T-helper 1 cell treated with Interleukin-12 subunit alpha and Interleukin-12 subunit beta and Interleukin-4 antibody, amounts not matched to agents 30 ng/mL and 1 ng/mL, for 36 hours (primary cell): Measurements from ENCODE around the gene ANKS1A. TPM values are rescaled to one million over a fixed set of nuclear protein-coding genes. Genes with fewer than 3 reads are reported as not detected.
"Not testable (repeated sequence)": the region's sequence is repeated elsewhere in the genome, so short reads cannot be mapped to it uniquely, and the experiment has no call there.

ENCODE experiments used
- intact Hi-C: fragments of 100-400 bp; cut with micrococcal nuclease; formaldehyde crosslinking; loops from one replicate; pipeline ENCODE4 v1.15.1; 2024
- total RNA-seq: library from RNA; stranded (reverse); gene quantifications from 2 replicates; pipeline ENCODE4 v1.2.3, GENCODE V29; 2022

Gene ANKS1A
- total RNA-seq, 1 donor from 2014 or later, result 9.4 TPM

DNA sequence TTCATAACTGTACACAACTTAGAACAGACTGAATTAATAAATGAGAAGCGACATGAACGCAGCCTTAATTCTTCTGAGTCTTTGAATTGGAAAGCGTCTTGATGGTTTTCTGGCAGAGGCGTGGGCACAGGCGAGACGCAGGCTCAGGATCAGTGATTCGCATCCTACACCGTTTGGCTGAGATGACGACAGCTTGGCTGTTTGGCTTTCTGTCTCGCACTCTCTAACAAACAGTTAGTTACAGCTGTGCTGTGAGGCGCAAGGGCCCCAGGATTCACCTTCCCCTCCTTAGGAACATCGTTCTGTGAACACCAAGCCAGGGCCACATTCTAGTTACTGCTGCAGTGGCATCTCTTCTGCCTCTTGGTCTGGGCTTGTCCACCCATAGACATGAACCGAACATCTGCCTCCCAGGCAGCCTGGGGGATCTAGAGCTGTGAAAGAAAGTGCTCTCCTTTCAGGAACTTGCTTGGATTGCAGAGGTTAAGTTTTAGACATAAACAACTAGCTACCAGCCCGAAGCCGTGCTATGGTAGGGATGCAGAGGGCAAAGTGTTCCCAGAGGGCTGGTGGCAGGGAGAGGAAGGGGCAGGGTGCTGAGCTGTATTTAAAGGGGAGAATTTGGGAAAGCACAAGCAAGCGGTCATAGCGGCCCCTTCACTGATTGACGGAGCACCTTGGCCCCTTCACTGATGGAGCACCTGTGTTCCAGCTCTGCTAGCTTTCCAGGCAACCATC lies 202.5 kb downstream of the ANKS1A start:
- intact Hi-C loops, result no loop called here

DNA sequence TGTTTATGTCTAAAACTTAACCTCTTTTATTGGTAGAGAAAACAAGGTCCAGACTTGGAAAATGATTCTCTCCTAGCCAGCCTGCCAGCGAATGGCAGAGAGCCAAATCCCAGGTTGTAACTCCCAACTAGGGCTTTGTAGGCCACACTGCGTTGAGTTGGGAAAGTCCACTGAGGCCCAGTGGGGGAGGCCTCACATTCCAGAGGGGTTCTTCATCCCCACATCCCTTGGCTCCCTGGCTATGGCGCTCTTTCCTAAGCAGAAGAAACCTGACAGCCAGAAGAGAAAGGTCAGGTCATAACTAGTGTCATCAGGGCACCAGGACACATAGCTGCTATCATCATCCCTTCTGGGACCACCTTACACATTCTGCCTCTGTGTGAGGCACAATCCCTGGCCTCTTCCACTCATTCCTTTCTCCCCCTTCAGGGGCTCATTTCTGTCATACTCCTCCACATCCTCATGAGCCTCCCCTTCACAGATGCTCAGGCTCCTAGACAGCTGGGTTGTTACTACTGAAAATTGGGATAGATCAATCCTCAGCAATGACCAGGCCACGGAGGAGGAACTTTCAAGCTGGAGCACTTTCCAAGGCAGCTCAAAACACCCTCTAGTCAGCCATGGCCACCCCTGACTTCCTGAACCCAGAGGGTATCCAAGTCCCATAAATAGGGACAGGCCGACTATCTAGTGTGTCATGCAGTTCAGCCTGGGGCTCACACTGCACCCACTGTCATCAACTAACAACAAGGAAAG lies 203.5 kb downstream of the ANKS1A start:
- intact Hi-C loops, result no loop called here

DNA sequence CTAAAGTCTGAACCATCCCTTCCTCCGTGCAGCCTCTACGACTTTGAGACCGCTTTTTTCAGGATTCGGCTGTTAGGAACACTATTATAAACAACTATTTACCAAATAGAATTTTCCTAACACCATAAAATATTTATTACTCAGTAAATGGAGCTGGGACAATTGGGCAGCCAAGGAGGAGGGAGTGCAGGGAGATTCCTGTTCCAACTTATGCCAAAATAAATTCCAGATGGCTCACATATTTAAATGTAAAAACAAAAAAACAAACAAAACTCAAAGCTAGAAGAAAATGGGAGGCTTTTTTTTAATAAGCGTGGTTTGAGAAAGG lies 204.0 kb downstream of the ANKS1A start:
- intact Hi-C loops, result no loop called here

DNA sequence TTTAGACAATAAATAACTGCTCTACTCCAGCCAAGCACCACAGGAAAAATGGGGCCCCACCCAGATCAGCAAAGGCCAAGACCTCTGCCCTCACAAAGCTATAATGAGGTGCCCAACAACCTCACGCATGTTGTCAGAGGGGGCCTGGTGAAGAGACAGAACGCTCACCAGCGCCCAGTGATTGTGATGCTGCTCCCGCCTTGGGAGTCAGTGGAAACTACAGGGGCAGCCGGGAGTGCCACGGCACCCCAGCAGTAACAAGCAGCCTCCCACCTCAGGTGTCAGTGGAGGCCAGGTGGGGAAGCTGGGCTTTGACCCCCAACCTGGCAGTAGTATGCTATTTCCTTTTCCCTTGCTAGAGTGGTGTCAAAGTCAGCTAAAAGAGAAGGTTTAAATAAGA lies 204.7 kb downstream of the ANKS1A start:
- intact Hi-C loops, result no loop called here

DNA sequence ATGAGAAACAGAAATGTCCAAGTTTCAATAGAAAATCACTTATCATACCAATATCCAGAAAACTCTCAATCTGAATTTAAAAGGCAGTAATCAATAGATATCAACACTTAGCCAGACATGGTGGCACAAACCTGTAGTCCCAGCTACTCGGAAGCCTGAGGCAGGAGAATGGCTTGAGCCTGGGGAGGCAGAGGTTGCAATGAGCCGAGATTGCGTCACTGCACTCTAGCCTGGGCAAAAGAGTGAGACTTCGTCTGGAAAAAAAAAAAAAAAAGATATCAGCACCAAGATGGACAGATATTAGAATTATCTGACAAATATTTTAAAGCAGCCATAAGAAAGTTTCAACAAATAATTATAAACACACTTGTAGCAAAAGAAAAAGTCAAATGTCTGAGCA lies 205.1 kb downstream of the ANKS1A start:
- intact Hi-C loops, result no loop called here

DNA sequence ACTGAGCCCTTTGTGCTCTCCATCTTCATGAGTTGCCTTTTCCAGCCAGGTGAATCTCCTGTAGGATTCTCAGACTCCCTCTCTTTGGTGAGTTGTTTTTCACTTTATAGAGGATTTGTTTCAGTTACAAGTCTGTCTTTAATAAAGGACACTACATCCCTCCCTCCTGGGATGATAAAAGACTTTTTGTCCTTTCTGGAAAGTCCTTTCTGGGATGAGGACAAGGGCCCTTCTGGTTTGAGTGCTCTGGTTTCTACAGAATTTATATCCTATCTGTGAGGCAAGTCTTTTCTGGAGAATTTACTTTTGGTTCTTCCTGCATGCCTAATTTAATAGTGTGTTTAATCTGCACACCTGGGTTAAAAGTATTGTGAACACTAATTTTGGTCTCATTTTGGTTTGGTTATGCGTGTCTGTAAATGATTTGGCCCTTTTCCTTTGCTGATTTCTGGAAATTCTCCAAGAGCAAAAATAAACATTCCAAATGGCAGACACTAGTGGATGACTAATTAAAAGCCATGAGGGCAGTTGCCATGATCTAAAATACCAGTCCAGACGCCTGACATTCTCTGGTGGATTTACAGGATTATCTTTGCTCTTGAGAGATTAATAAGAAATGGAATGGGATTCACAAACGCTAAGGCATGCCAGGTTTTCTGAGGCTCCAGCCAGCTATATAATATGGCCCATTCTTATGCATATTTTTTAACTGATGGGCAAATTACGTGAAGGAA lies 207.2 kb downstream of the ANKS1A start:
- intact Hi-C loops, result no loop called here

DNA sequence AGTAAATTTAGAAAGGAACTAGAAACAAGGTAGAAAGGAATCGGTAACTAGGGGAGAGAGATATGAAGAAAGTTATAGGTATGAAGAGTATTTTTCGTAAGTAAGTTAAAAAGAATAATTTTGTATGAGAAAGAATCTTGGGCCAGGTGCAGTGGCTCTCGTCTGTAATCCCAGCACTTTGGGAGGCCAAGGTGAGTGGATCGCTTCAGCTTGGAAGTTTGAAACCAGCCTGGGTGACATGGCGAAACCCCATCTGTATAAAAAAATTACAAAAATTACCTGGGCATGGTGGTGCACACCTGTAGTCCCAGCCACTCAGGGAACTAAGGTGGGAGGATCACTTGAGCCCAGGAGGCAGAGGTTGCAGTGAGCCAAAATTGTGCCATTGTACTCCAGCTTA lies 210.1 kb downstream of the ANKS1A start:
- intact Hi-C loops, result no loop called here

DNA sequence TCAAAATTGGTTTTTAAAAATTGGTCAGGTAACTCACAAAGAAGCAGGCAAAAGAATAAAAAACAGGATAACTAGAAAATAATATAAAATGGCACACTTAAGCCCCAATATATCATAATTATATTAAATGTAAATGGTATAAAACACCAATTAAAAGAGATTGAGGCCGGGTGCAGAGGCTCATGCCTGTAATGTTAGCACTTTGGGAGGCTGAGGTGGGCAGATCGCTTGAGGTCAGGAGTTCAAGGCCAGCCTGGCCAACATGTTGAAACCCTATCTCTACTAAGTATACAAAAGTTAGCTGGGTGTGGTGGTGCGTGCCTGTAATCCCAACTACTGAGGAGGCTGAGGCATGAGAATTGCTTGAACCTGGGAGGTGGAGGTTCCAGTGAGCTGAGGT lies 216.0 kb downstream of the ANKS1A start:
- intact Hi-C loops, result no loop called here

DNA sequence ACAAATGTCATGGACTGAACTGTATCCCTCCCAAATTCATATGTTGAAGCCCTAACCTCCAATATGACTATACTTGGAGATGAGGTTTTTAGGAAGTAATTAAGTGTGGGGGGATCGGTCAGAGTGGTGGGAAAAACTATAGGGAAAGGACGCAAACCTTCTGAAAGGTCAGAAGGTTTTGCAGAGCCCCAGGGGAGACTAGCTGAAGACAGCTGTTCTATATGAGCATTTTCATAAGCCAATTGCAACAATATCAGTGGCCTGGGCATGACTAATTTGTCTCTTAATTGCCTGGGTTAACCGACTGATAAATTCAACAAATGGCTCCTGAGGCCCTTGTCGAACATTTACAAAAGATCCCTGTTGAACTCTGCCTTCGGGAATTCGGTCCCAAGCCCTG lies 217.0 kb downstream of the ANKS1A start:
- intact Hi-C loops, result not testable (repeated sequence)

DNA sequence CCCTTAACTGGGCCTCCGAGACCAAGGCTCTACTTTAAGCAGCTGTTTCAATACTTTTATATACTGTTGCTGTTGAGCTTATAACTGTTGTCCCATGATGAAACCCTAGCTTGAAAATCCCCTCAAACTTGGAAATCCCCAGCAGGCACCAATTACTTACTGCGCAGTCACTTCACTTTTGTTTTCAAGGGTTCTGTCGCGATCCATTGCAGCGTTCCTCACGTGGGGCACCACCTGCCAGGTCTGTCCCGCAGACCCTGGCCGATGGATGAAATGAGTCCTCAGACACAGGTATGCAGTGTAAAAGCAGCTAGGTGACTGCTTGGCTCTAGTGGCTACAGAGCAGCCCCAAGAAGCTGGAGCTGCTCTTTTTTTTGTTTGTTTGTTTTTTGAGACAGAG lies 218.2 kb downstream of the ANKS1A start:
- intact Hi-C loops, result not testable (repeated sequence)

DNA sequence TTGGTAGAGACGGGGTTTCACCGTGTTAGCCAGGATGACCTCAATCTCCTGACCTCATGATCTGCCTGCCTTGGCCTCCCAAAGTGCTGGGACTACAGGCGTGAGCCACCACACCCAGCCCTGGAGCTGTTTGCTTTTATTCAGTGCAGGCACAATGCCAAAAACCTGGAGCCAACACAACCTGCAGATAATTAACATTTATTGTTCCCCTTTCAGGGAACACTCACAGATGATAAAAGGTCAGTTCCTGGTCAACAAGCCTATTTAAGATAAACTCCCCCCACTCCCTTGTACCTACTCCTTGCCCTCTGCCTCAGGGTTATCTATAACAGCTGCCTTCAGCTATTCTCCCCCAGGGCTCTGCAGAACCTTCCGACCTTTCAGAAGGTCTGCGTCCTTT lies 218.7 kb downstream of the ANKS1A start:
- intact Hi-C loops, result not testable (repeated sequence)

DNA sequence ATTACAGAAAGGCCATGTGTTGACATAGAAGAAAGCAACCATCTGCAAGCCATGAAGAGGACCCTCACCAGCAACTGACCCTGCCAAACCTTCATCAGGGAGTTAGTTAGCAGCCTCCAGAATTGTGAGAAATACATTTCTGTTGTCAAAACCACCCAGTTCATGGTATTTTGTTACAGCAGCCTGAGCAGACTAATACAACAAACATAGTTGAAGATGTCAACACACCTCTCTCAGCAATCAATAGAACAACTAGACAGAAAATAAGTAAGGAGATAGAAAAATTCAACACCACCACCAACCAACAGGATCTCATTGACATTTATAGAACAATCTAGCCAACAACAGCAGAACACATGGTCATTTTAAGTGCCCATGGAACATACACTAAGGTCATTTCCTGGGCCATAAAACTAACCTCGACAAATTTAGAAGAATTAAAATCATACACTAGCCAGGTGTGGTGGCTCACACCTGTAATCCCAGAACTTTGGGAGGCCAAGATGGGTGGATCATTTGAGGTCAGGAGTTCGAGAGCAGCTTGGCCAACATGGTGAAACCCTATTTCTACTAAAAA lies 219.3 kb downstream of the ANKS1A start:
- intact Hi-C loops, result no loop called here

DNA sequence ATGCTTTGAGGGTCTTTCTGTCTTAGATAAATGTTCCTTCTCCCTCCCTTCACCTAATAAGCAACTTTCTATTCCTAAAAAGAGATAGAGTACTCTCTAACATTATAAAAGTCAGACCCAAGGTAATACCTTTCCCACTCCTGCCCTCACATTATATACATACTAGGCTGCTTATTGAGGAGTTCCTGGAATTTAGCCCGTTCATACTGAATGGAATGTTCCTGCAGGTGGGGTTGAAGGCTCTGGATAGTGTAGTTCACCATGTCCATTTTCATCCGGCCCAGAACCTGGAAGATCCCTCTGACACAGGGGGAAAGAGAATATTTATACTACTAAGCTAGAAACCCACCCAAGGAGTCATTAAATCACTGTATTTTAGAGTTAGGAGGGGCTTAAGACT lies 231.7 kb downstream of the ANKS1A start:
- intact Hi-C loops, result no loop called here

DNA sequence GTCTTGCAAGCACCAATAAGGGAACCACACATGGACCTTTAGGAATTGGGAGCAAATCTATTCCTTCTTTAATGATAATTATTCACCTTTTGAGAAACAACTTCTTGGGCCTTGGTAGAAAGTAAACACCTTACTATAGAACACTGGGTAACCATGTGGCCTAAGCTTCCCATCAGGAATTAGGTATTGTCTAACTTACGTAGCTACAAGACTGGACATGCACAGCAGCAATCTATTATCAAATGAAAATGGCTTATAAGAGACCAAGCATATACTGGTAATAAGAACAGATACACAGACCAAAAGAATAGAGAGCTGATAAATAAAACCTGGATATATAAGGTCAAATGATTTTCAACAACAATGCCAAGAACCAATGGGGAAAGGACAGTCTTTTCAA lies 235.3 kb downstream of the ANKS1A start:
- intact Hi-C loops, result no loop called here

DNA sequence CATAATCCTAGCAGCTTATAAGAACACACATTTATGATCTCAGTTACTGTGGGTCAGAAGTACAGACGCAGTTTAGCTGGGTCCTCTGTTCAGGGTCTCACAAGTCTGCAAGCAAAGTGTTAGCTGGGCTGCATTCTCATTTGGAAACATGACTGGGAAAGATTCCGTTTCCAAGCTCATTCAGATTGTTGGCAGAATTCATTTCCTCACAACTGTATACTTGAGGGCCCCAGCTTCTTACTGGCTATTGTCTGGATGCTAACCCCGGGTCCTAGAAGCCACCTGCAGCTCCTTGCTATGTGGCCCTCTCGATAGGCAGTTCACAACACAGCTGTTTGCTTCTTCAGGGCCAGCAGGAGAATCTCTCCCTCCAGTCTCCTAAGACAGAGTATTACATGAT lies 239.0 kb downstream of the ANKS1A start:
- intact Hi-C loops, result no loop called here

DNA sequence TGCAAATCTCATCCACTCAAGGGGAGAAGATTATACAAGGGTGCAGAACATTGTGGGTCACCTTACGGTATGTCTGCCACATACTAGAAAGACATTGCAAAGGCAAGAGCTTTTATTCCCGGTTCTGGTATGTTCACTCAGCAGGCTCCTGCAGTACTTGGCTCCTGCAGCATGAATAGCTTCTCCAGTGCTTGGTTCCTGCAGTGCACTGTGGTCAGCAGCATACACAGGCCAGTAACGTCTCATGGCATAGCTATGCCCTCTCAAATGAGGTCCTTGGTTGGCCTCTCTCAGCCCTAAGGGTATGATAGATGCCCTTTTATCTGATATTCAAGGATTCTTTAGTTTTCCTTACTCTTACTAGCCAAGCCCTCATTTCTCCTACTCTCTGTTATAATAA lies 239.4 kb downstream of the ANKS1A start:
- intact Hi-C loops, result no loop called here

DNA sequence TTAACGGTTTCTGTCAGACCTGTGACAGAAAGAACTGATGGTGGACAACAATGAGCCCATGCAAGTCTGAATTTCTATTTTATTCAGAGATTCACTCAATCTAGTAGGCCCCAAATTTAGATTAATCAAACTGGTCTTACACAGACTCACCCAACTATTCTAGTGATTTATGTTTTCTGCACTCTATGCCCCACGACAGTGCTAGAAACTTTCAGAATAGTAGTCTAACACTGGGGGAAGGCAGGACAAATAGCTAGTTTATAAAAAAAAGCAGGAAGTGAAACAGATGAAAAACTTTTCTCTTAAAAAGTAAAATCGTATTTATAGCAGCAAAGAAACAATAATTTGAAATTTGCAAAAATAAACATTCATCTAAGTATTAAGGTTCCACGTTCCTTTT lies 247.1 kb downstream of the ANKS1A start:
- intact Hi-C loops, result no loop called here

DNA sequence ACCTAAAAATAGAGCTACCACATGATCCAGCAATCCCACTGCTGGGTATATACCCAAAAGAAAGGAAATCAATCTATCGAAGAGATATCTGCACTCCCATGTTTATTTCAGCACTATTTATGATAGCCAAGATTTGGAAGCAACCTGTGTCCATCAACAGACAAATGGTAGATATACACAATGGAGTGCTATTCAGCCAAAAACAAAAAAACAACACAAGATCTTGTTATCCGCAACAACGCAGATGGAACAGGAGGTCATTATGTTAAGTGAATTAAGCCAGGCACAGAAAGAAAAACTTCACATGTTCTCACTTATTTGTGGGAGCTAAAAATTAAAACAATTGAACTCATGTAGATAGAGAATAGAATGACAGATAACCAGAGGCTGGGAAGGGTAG lies 249.1 kb downstream of the ANKS1A start:
- intact Hi-C loops, result not testable (repeated sequence)

DNA sequence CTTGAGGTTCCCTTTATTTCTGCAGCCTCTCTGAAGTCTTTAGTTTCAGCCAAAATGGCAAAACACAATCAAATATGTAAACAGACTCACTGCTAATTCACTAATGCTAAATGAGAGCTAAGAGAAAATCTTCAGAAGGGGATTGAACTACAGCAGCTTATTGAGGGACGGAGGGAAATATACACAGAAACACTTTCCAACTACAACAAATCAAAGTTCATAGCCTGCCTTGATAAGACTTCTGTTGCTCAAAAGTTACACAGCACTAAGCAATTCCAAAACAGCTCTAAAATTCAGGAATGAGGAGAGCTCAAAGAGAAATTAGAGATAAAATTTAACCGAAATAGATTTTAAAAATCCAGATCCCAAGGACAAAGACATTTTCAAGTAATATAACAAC lies 250.4 kb downstream of the ANKS1A start:
- intact Hi-C loops, result no loop called here

DNA sequence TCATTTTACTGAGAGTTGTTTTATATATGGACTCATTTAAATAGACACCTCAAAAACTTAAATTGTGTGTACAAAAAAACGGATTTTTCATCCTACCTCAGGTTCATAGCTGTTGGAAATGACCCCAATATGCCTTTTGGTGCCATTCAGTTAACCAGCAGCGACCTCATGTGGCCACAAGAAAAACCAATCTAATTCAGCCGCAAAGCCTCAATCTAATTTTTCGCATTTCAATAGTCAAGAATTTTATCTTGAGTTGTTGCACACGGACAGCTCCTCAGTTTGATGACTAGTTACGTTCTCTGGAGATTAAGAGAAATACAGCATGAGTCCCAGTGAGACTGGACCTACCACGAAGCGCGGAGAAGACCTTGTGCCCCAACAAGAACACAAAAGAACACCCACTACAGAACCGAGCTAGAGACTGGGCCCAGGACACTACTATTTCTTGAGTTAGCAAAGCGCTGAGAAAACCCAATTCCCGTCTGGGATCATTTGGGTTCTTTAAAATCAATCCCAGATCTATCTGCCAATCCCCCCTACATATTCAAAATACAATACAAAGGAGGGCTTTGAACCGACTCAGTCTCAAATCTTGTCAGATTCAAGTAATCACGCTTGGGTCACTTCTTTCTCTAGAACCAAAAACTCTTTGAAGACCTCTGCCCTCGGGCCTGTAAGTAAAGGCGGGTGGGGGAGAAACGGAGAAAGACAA lies 251.0 kb downstream of the ANKS1A start:
- intact Hi-C loops, result loop anchor here (1.0 to 10.0 kb wide), 8 partner anchors 65 to 680 kb away; partner anchors contain the start of genes ANKS1A, BLTP3A and TAF11

DNA sequence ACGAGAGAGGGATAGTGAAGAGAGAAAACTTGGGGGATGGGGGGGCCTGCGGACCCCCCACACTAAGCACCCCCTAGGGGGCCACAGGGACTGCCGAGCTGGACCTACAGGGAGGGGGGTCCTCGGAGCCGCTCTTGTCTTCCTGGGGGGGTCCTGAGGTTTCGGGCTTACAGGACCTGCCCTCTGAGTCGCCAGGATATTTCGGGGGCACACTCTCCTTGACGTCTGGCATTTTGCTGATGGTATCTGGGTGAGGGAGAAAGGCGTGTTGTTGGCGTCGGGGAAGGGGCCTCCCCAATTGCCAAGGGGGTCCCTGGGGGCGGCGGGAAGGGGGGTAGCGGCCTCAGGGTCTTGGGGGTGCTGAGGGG lies 251.6 kb downstream of the ANKS1A start:
- intact Hi-C loops, result loop anchor here (1.0 to 10.0 kb wide), 8 partner anchors 65 to 680 kb away; partner anchors contain the start of genes ANKS1A, BLTP3A and TAF11
